GM23338 (cell line): ENCODE data around the gene PRKCI. TPM values are rescaled to one million over a fixed set of nuclear protein-coding genes. Genes with fewer than 3 reads are reported as not detected.

Source experiments
- ATAC-seq: fragments of 200-7000 bp; cut with Tn5 transposase; 3 replicates; pipeline ENCODE4 v1.9.1; 2020
- DNase-seq: peaks from one replicate; pipeline ENCODE4 v3.0.0-alpha.2; 2015; ENCODE audit warnings: low spot score
- H2AFZ ChIP-seq: fragments of 200-600 bp; sonication (generic); 2 replicates; pipeline ENCODE4 v1.8.0; 2016; ENCODE audit warnings: antibody characterized with exemption, mild to moderate bottlenecking, moderate library complexity
- H3F3A ChIP-seq: fragments of 200-600 bp; sonication (generic); replicated peaks from 2 replicates; pipeline ENCODE4 v1.8.0; 2017; ENCODE audit warnings: antibody characterized with exemption, mixed run types, low read depth
- H3K27ac ChIP-seq: fragments of 200-600 bp; sonication (generic); 2 replicates; pipeline ENCODE4 v1.6.1; 2016; ENCODE audit warnings: low read depth
- H3K27me3 ChIP-seq: fragments of 200-600 bp; sonication (generic); 2 replicates; pipeline ENCODE4 v1.8.0; 2016; ENCODE audit warnings: mild to moderate bottlenecking, mixed run types, moderate library complexity; ENCODE audit not compliant: insufficient read depth
- H3K36me3 ChIP-seq: fragments of 200-600 bp; sonication (generic); 2 replicates; pipeline ENCODE4 v1.8.0; 2016; ENCODE audit warnings: mild to moderate bottlenecking; ENCODE audit not compliant: insufficient read depth
- H3K4me1 ChIP-seq: fragments of 200-600 bp; sonication (generic); 2 replicates; pipeline ENCODE4 v1.8.0; 2016; ENCODE audit warnings: mild to moderate bottlenecking, moderate library complexity; ENCODE audit not compliant: insufficient read depth
- H3K4me2 ChIP-seq: fragments of 200-600 bp; sonication (generic); 2 replicates; pipeline ENCODE4 v1.7.1; 2017; ENCODE audit warnings: mixed run types
- H3K4me3 ChIP-seq: fragments of 200-600 bp; sonication (generic); 2 replicates; pipeline ENCODE4 v1.6.1; 2016; ENCODE audit warnings: mixed run types
- H3K79me2 ChIP-seq: fragments of 200-600 bp; sonication (generic); replicated peaks from 2 replicates; pipeline ENCODE4 v1.8.0; 2017; ENCODE audit warnings: mild to moderate bottlenecking; ENCODE audit not compliant: insufficient read depth
- H3K9me2 ChIP-seq: fragments of 200-600 bp; sonication (generic); 2 replicates; pipeline ENCODE4 v1.8.0; 2017; ENCODE audit not compliant: insufficient read depth
- H4K20me1 ChIP-seq: fragments of 200-600 bp; sonication (generic); replicated peaks from 2 replicates; pipeline ENCODE4 v1.8.0; 2017; ENCODE audit warnings: mild to moderate bottlenecking; ENCODE audit not compliant: insufficient read depth
- H3K27ac Mint-ChIP-seq: 2 replicates; pipeline ENCODE4 v1.8.0; 2020; ENCODE audit warnings: inconsistent platforms, mild to moderate bottlenecking, moderate library complexity, mixed read lengths
- H3K27me3 Mint-ChIP-seq: 3 replicates; pipeline ENCODE4 v1.8.0; 2022; ENCODE audit warnings: low read depth, mild to moderate bottlenecking, moderate library complexity, mixed read lengths, inconsistent platforms; ENCODE audit not compliant: insufficient read depth, poor library complexity
- H3K36me3 Mint-ChIP-seq: 3 replicates; pipeline ENCODE4 v1.8.0; 2021; ENCODE audit warnings: low read depth, mild to moderate bottlenecking, inconsistent platforms, moderate library complexity, mixed read lengths
- H3K4me1 Mint-ChIP-seq: 3 replicates; pipeline ENCODE4 v1.8.0; 2020; ENCODE audit warnings: mild to moderate bottlenecking, inconsistent platforms, mixed read lengths
- H3K4me3 Mint-ChIP-seq: 3 replicates; pipeline ENCODE4 v1.8.0; 2021; ENCODE audit warnings: moderate library complexity, mild to moderate bottlenecking, inconsistent platforms, mixed read lengths
- H3K9me3 Mint-ChIP-seq: 3 replicates; pipeline ENCODE4 v1.8.0; 2020; ENCODE audit warnings: moderate library complexity, mild to moderate bottlenecking, inconsistent platforms, mixed read lengths
- CREB1 ChIP-seq: fragments of 250-450 bp; sonication (Bioruptor Pico); IDR thresholded peaks from 2 replicates; pipeline ENCODE4 v1.5.0; 2020; ENCODE audit warnings: low read depth, mild to moderate bottlenecking, moderate library complexity
- EZH2 ChIP-seq: fragments of 200-600 bp; sonication (generic); IDR thresholded peaks from one replicate; pipeline ENCODE4 v1.8.0; 2017; ENCODE audit warnings: antibody characterized with exemption, mild to moderate bottlenecking, low read depth; ENCODE audit not compliant: unreplicated experiment
- EZH2phosphoT487 ChIP-seq: fragments of 200-600 bp; sonication (generic); IDR thresholded peaks from one replicate; pipeline ENCODE4 v1.8.1; 2018; ENCODE audit warnings: antibody characterized with exemption; ENCODE audit not compliant: unreplicated experiment
- JUNB ChIP-seq: IDR thresholded peaks from one replicate; pipeline ENCODE4 v1.6.1; 2016; ENCODE audit warnings: antibody characterized with exemption; ENCODE audit not compliant: unreplicated experiment
- NANOG ChIP-seq: IDR thresholded peaks from 2 replicates; pipeline ENCODE4 v1.6.1; 2016; ENCODE audit warnings: antibody characterized with exemption, borderline replicate concordance
- POLR2AphosphoS5 ChIP-seq: IDR thresholded peaks from 2 replicates; pipeline ENCODE4 v1.6.1; 2016; ENCODE audit warnings: antibody characterized with exemption, low read depth
- REST ChIP-seq: IDR thresholded peaks from one replicate; pipeline ENCODE4 v1.6.1; 2018; ENCODE audit warnings: antibody characterized with exemption; ENCODE audit not compliant: unreplicated experiment
- STAT1 ChIP-seq: IDR thresholded peaks from one replicate; pipeline ENCODE4 v1.6.1; 2016; ENCODE audit warnings: antibody characterized with exemption; ENCODE audit not compliant: unreplicated experiment
- ZNF114 ChIP-seq: fragments of 250-450 bp; sonication (Bioruptor Pico); IDR thresholded peaks from 2 replicates; pipeline ENCODE4 v1.5.0; 2020; ENCODE audit warnings: mild to moderate bottlenecking, moderate library complexity
- ZNF331 ChIP-seq: fragments of 250-450 bp; sonication (Bioruptor Pico); IDR thresholded peaks from 2 replicates; pipeline ENCODE4 v1.5.0; 2020; ENCODE audit warnings: low read depth, mild to moderate bottlenecking, moderate library complexity
- polyA plus RNA-seq: library from polyadenylated mRNA; unstranded; fragments of >200 nt; fragmentation: Nextera tagmentation; extraction: Ambion mirVana; gene quantifications from 2 replicates; pipeline ENCODE4 v1.2.1, GENCODE V29; 2016
- total RNA-seq: library from RNA; depleted of rRNA; stranded (reverse); fragments of >200 nt; shearing (Covaris generic); gene quantifications from 2 replicates; pipeline ENCODE4 v1.2.3, GENCODE V29; 2014
- TF ChIP-seq, protein P1 (sequence below), 2 experiments: fragments of 200-600 bp in 1 of 2; sonication (generic) in 1 of 2; conservative IDR thresholded peaks; 2 replicates each; pipeline versions ENCODE4 v1.5.1 to v1.6.1; 2016 to 2017; ENCODE audit warnings: antibody characterized with exemption in 2 of 2, low read depth in 2 of 2, mild to moderate bottlenecking in 2 of 2, moderate library complexity in 1 of 2

PRKCI gene
- total and polyA plus RNA-seq, 2 experiments from 2014 or later = 58.0 to 119 TPM

GRCh38 chr3:170322566-170323269 is 100.5 kb downstream of the PRKCI start:
- Mint-ChIP-seq H3K27ac (no peak overlapping the region; the same call in 1 of the 2 replicates), H3K4me3 (no peak overlapping the region), H3K4me1 (peaks cover 39% of the 10 kb centered on the region), H3K36me3 (peaks cover 23% of the 10 kb centered on the region), H3K27me3 (peaks cover 7% of the 10 kb centered on the region), H3K9me3 (peaks cover 31% of the 10 kb centered on the region)
- ATAC-seq = no peak; the same call in 2 of the 3 replicates
- Histone ChIP-seq H3K36me3 (peaks cover 6% of the 10 kb centered on the region; the same call in 1 of the 2 replicates), H3K4me1 (peaks cover 43% of the 10 kb centered on the region), H3K4me2 (peak overlapping the region; percentile 64), H3K4me3 (no peak overlapping the region), H4K20me1 (no peaks in the 10 kb centered on the region), H3K27ac (no peak overlapping the region), H3K79me2 (no peaks in the 10 kb centered on the region), H3F3A (no peaks in the 10 kb centered on the region; the same call in 1 of the 2 replicates), H3K27me3 (peaks cover 5% of the 10 kb centered on the region; the same call in 1 of the 2 replicates), H3K9me2 (no peaks in the 10 kb centered on the region), H2AFZ (peak overlapping the region; percentile 9)
- no peak for DNase-seq
- TF ChIP-seq, protein P1, sequence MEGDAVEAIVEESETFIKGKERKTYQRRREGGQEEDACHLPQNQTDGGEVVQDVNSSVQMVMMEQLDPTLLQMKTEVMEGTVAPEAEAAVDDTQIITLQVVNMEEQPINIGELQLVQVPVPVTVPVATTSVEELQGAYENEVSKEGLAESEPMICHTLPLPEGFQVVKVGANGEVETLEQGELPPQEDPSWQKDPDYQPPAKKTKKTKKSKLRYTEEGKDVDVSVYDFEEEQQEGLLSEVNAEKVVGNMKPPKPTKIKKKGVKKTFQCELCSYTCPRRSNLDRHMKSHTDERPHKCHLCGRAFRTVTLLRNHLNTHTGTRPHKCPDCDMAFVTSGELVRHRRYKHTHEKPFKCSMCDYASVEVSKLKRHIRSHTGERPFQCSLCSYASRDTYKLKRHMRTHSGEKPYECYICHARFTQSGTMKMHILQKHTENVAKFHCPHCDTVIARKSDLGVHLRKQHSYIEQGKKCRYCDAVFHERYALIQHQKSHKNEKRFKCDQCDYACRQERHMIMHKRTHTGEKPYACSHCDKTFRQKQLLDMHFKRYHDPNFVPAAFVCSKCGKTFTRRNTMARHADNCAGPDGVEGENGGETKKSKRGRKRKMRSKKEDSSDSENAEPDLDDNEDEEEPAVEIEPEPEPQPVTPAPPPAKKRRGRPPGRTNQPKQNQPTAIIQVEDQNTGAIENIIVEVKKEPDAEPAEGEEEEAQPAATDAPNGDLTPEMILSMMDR (conservative IDR thresholded peaks at IDR 0.05; ENCODE audit: low read depth in 2 of 2) = no peak
- no peak for TF ChIP-seq JUNB
- TF ChIP-seq POLR2AphosphoS5 = no peak
- no peak for TF ChIP-seq ZNF114 (CRISPR knock-in tag)
- no peak for TF ChIP-seq CREB1 (CRISPR knock-in tag)
- no peak for TF ChIP-seq EZH2phosphoT487
- no peak for TF ChIP-seq REST
- TF ChIP-seq STAT1 = no peak

GRCh38 chr3:170323331-170323730 is 101.1 kb downstream of the PRKCI start:
- Histone ChIP-seq H3K4me2 (peak overlapping the region; percentile 64), H3K79me2 (no peaks in the 10 kb centered on the region), H3K36me3 (peaks cover 6% of the 10 kb centered on the region; the same call in 1 of the 2 replicates), H3K4me3 (no peak overlapping the region), H3K9me2 (no peaks in the 10 kb centered on the region), H3F3A (no peaks in the 10 kb centered on the region; the same call in 1 of the 2 replicates), H2AFZ (peak overlapping the region; percentile 77), H3K27me3 (peaks cover under 1% of the 10 kb centered on the region; the same call in 1 of the 2 replicates), H4K20me1 (no peaks in the 10 kb centered on the region), H3K4me1 (peaks cover 43% of the 10 kb centered on the region), H3K27ac (no peak overlapping the region)
- Mint-ChIP-seq H3K27ac (no peak overlapping the region), H3K4me1 (peaks cover 39% of the 10 kb centered on the region), H3K4me3 (no peak overlapping the region), H3K36me3 (peaks cover 29% of the 10 kb centered on the region), H3K27me3 (peaks cover 7% of the 10 kb centered on the region), H3K9me3 (peaks cover 37% of the 10 kb centered on the region)
- DNase-seq (no peak), ATAC-seq (no peak)
- TF ChIP-seq NANOG = no peak
- TF ChIP-seq, protein P1 (conservative IDR thresholded peaks at IDR 0.05; ENCODE audit: low read depth in 2 of 2) = no peak
- TF ChIP-seq STAT1 = no peak
- TF ChIP-seq EZH2 = no peak
- TF ChIP-seq ZNF114 (CRISPR knock-in tag) = no peak
- no peak for TF ChIP-seq POLR2AphosphoS5
- no peak for TF ChIP-seq EZH2phosphoT487
- TF ChIP-seq ZNF331 (CRISPR knock-in tag) = no peak
- TF ChIP-seq JUNB = no peak
- no peak for TF ChIP-seq REST
- TF ChIP-seq CREB1 (CRISPR knock-in tag) = no peak
